Bone marrow (tissue), 2 donors: ENCODE results near the gene TLN1.

Source experiments
- DNase-seq, 2 donors: peaks; one replicate each; lab custom pipeline; 2025; lab: John Stamatoyannopoulos, UW

The TLN1 gene

GRCh38 chr9:35684921-35685320, 47.1 kb downstream of the TLN1 start:
- no peak for DNase-seq

- DNase-seq: no peak
Measured at GRCh38 chr9:35683323-35683722, 48.7 kb downstream of the TLN1 start.

- no peak for DNase-seq
Measured at GRCh38 chr9:35682520-35683315, 49.3 kb downstream of the TLN1 start.

- no peak for DNase-seq
Measured at GRCh38 chr9:35682051-35682450, 49.9 kb downstream of the TLN1 start.

GRCh38 chr9:35681341-35682002, 50.5 kb downstream of the TLN1 start:
- no peak for DNase-seq

- DNase-seq: no peak
Measured at GRCh38 chr9:35680331-35681105, 51.5 kb downstream of the TLN1 start.

GRCh38 chr9:35679766-35680330, 52.1 kb downstream of the TLN1 start:
- no peak for DNase-seq

- DNase-seq: no peak
Measured at GRCh38 chr9:35679091-35679490, 52.9 kb downstream of the TLN1 start.

- peak; percentile 9 to 22 for DNase-seq
Measured at GRCh38 chr9:35675732-35676392, 56.1 kb downstream of the TLN1 start.

GRCh38 chr9:35675204-35675603, 56.8 kb downstream of the TLN1 start:
- no peak for DNase-seq

GRCh38 chr9:35674025-35674361, 58.0 kb downstream of the TLN1 start:
- DNase-seq: no peak

- no peak for DNase-seq
Measured at GRCh38 chr9:35673132-35674024, 58.6 kb downstream of the TLN1 start, which contains the start of gene CA9. Gene CA9, plus strand, starts transcription at chr9:35673928. Its CDS starts 32 bp downstream, at chr9:35673960.

- no peak for DNase-seq
Measured at GRCh38 chr9:35669331-35670145, 62.5 kb downstream of the TLN1 start.

GRCh38 chr9:35667939-35668338, 64.1 kb downstream of the TLN1 start:
- DNase-seq: no peak

GRCh38 chr9:35666549-35666948, 65.4 kb downstream of the TLN1 start:
- no peak for DNase-seq

- no peak for DNase-seq
Measured at GRCh38 chr9:35666045-35666444, 66.0 kb downstream of the TLN1 start.

- DNase-seq: no peak
Measured at GRCh38 chr9:35665471-35665818, 66.5 kb downstream of the TLN1 start.

- peak; percentile 14 to 32 for DNase-seq
Measured at GRCh38 chr9:35664531-35665470, 67.2 kb downstream of the TLN1 start, which contains the start of gene ARHGEF39. Gene ARHGEF39, minus strand, starts transcription at chr9:35665195. Its CDS starts 26 bp downstream, at chr9:35665169.

GRCh38 chr9:35662437-35662836, 69.6 kb downstream of the TLN1 start:
- DNase-seq: no peak
